HEK293 (cell line): ENCODE data around the gene SPACA6.

ENCODE experiments used
- CTCF ChIA-PET: fragments of 350-600 bp; formaldehyde crosslinking; extraction: SDS; loops from one replicate; lab custom pipeline; 2021; ENCODE audit warnings: antibody characterized with exemption; lab: Yijun Ruan, JAX
- POLR2A ChIA-PET: fragments of 300-600 bp; formaldehyde crosslinking; extraction: SDS; loops from one replicate; lab custom pipeline; 2020; ENCODE audit warnings: antibody characterized with exemption, inconsistent platforms; lab: Yijun Ruan, JAX
- H3K27ac ChIP-seq: fragments of 200-500 bp; sonication (Bioruptor generic); 2 replicates; pipeline ENCODE4 v1.5.1; 2014; ENCODE audit warnings: low read depth, low read length, control low read depth, inconsistent platforms; ENCODE audit errors: extremely low read depth
- H3K36me3 ChIP-seq, 2 experiments: fragments of 200-500 bp in 1 of 2; sonication (Bioruptor generic) in 1 of 2; 1 replicate in 1 of 2; 2 replicates in 1 of 2; pipeline ENCODE4 v1.5.1; 2014 to 2017; ENCODE audit warnings: inconsistent platforms in 2 of 2, low read length in 2 of 2; ENCODE audit not compliant: control insufficient read depth in 2 of 2, insufficient read depth in 1 of 2
- H3K4me1 ChIP-seq: fragments of 200-500 bp; sonication (Bioruptor generic); 2 replicates; pipeline ENCODE4 v1.5.1; 2014; ENCODE audit warnings: mild to moderate bottlenecking, low read length, inconsistent platforms; ENCODE audit not compliant: control insufficient read depth, insufficient read depth
- H3K4me3 ChIP-seq: 2 replicates; pipeline ENCODE4 v1.5.1; 2011; ENCODE audit warnings: low read depth, mild to moderate bottlenecking, control low read depth, low read length, moderate library complexity
- H3K9me3 ChIP-seq: fragments of 200-500 bp; sonication (Bioruptor generic); 2 replicates; pipeline ENCODE4 v1.5.1; 2014; ENCODE audit warnings: low read depth, low read length, inconsistent platforms; ENCODE audit not compliant: control insufficient read depth, insufficient read depth
- BCL11A ChIP-seq: fragments of 450-650 bp; formaldehyde crosslinking; IDR thresholded peaks from 2 replicates; pipeline ENCODE4 v1.5.1; 2016; ENCODE audit warnings: low read depth, missing biosample characterization, missing genetic modification characterization
- REPIN1 ChIP-seq: fragments of 450-650 bp; formaldehyde crosslinking; IDR thresholded peaks from 2 replicates; pipeline ENCODE4 v1.5.1; 2017; ENCODE audit warnings: missing biosample characterization, missing genetic modification characterization, low read depth
- SP3 ChIP-seq: fragments of 450-650 bp; formaldehyde crosslinking; IDR thresholded peaks from 2 replicates; pipeline ENCODE4 v1.5.1; 2016; ENCODE audit warnings: missing biosample characterization, missing genetic modification characterization
- YY1 ChIP-seq: fragments of 450-650 bp; formaldehyde crosslinking; IDR thresholded peaks from 2 replicates; pipeline ENCODE4 v1.5.1; 2018; ENCODE audit warnings: missing biosample characterization, missing genetic modification characterization
- ZBTB20 ChIP-seq: fragments of 450-650 bp; formaldehyde crosslinking; IDR thresholded peaks from 2 replicates; pipeline ENCODE4 v1.5.1; 2016; ENCODE audit warnings: missing biosample characterization, missing genetic modification characterization
- ZNF138 ChIP-seq: fragments of 450-650 bp; formaldehyde crosslinking; IDR thresholded peaks from 2 replicates; pipeline ENCODE4 v1.5.1; 2016; ENCODE audit warnings: missing biosample characterization, missing genetic modification characterization, borderline replicate concordance
- ZNF146 ChIP-seq: fragments of 450-650 bp; formaldehyde crosslinking; IDR thresholded peaks from 2 replicates; pipeline ENCODE4 v1.5.1; 2016; ENCODE audit warnings: missing biosample characterization, missing genetic modification characterization
- ZNF530 ChIP-seq: fragments of 450-650 bp; formaldehyde crosslinking; IDR thresholded peaks from 2 replicates; pipeline ENCODE4 v1.5.1; 2016; ENCODE audit warnings: low read depth, missing biosample characterization, missing genetic modification characterization
- ZNF555 ChIP-seq: fragments of 450-650 bp; formaldehyde crosslinking; conservative IDR thresholded peaks from 2 replicates; pipeline ENCODE4 v1.5.1; 2017; ENCODE audit warnings: missing biosample characterization, mild to moderate bottlenecking, missing genetic modification characterization, inconsistent platforms
- ZNF624 ChIP-seq: fragments of 450-650 bp; formaldehyde crosslinking; IDR thresholded peaks from 2 replicates; pipeline ENCODE4 v1.5.1; 2017; ENCODE audit warnings: missing biosample characterization, missing genetic modification characterization
- ZNF654 ChIP-seq: fragments of 450-650 bp; formaldehyde crosslinking; IDR thresholded peaks from 2 replicates; pipeline ENCODE4 v1.5.1; 2016; ENCODE audit warnings: low read depth, missing biosample characterization, missing genetic modification characterization
- ZNF837 ChIP-seq: fragments of 450-650 bp; formaldehyde crosslinking; IDR thresholded peaks from 2 replicates; pipeline ENCODE4 v1.5.1; 2016; ENCODE audit warnings: missing biosample characterization, missing genetic modification characterization
- TF ChIP-seq, protein P1 (sequence below): fragments of 450-650 bp; formaldehyde crosslinking; IDR thresholded peaks from 2 replicates; pipeline ENCODE4 v1.5.1; 2017; ENCODE audit warnings: missing biosample characterization, missing genetic modification characterization
- TF ChIP-seq, protein P2 (sequence below): fragments of 450-650 bp; formaldehyde crosslinking; IDR thresholded peaks from 2 replicates; pipeline ENCODE4 v1.5.1; 2016; ENCODE audit warnings: missing biosample characterization, missing genetic modification characterization
- TF ChIP-seq, protein P3 (sequence below): fragments of 450-650 bp; formaldehyde crosslinking; IDR thresholded peaks from 2 replicates; pipeline ENCODE4 v1.5.1; 2017; ENCODE audit warnings: missing biosample characterization, missing genetic modification characterization

SPACA6 gene

GRCh38 chr19:51653162-51653561, 40.0 kb upstream of the SPACA6 start:
- ChIA-PET CTCF (interaction anchor here (0.7 to 1.6 kb wide), 4 partner anchors 8 to 182 kb away, joined by 3 to 8 read pairs (median 4); no protein-coding TSS in a partner anchor), POLR2A (no interaction called here)
- TF ChIP-seq ZNF624 (no peak), ZNF555 (tag by site-specific recombination) (no peak), ZNF146 (tag by site-specific recombination) (peak; percentile 59), ZBTB20 (no peak), BCL11A (tag by site-specific recombination) (no peak)
- Histone ChIP-seq H3K36me3 (no peaks in the 10 kb centered on the region), H3K4me3 (no peak overlapping the region), H3K27ac (no peak overlapping the region), H3K9me3 (no peaks in the 10 kb centered on the region), H3K4me1 (no peaks in the 10 kb centered on the region)

DNA sequence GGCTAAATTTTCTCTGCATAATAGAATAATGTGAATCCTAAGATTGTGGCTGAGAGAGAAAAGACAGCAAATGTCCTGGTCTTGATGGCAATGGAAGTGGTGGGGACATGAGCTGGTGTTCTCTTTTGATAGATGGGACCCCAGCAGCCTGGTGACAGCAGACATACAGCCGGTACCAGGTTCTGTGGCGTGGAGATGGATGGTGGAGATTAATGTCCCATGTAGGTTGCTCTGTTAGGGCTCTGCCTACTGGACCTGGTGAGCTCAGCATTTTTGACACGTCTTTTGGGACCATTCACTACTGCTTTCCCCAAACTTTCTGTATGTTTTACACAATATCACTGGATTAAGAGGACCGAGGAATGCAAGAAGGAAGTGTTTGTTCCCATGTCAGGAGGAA, 38.3 kb upstream of the SPACA6 start:
- CTCF ChIA-PET = interaction anchor here (0.6 to 1.5 kb wide), 4 partner anchors 10 to 193 kb away, joined by 3 to 7 read pairs (median 5); no protein-coding TSS in a partner anchor
- no peak for TF ChIP-seq REPIN1
- no peak for TF ChIP-seq ZNF837 (tag by site-specific recombination)
- TF ChIP-seq, protein P1, sequence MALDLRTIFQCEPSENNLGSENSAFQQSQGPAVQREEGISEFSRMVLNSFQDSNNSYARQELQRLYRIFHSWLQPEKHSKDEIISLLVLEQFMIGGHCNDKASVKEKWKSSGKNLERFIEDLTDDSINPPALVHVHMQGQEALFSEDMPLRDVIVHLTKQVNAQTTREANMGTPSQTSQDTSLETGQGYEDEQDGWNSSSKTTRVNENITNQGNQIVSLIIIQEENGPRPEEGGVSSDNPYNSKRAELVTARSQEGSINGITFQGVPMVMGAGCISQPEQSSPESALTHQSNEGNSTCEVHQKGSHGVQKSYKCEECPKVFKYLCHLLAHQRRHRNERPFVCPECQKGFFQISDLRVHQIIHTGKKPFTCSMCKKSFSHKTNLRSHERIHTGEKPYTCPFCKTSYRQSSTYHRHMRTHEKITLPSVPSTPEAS (tag by site-specific recombination) = no peak
- TF ChIP-seq ZNF530 (tag by site-specific recombination) = no peak
- no peak for TF ChIP-seq ZNF138 (tag by site-specific recombination)
- no peak for TF ChIP-seq YY1 (tag by site-specific recombination)
- no peak for TF ChIP-seq SP3 (tag by site-specific recombination)
- no peak overlapping the region for H3K4me3 ChIP-seq
- POLR2A ChIA-PET = no interaction called here
- H3K9me3 ChIP-seq = no peaks in the 10 kb centered on the region
- H3K36me3 ChIP-seq = no peaks in the 10 kb centered on the region
- no peaks in the 10 kb centered on the region for H3K4me1 ChIP-seq
- H3K27ac ChIP-seq = no peak overlapping the region

DNA sequence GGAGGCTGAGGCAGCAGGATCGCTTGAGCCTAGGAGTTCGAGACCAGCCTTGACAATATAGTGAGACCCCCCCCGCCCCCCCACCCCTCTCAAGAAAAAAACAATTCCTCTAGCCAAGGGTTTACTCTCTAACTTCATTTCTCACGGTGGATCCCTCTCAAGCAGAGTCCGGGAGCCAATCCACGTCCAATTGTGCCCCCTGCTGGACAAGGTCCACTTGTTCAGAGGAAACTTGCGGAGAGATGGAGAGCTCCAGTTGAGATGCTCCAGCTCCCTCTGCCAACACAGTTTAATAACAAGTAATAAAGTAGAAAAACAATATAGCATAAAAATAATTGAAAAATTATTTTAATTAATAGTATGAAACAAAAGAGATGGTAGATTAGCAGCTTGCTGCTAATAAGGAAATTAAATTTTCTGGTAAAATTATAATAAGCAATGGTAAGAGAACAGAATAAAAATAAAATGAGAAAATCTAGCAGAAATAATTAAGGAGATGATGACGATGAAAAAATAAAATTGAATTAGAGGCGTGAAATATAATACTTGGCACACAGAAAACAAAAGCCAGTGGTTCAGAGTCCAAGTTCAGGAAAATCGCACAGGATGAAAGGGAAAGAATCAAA, 32.0 kb upstream of the SPACA6 start:
- Histone ChIP-seq H3K4me1 (no peaks in the 10 kb centered on the region), H3K9me3 (no peaks in the 10 kb centered on the region), H3K27ac (no peak overlapping the region), H3K4me3 (no peak overlapping the region), H3K36me3 (no peaks in the 10 kb centered on the region)
- ChIA-PET CTCF (interaction anchor here (0.6 to 8.0 kb wide), 41 partner anchors 8 to 1378 kb away, joined by 3 to 114 read pairs (median 4); no protein-coding TSS in a partner anchor), POLR2A (interaction anchor here (0.7 to 1.0 kb wide), 2 partner anchors 28 to 306 kb away, joined by 3 read pairs; no protein-coding TSS in a partner anchor)
- peak; percentile 37 for TF ChIP-seq ZNF654 (tag by site-specific recombination)
- TF ChIP-seq, protein P2, sequence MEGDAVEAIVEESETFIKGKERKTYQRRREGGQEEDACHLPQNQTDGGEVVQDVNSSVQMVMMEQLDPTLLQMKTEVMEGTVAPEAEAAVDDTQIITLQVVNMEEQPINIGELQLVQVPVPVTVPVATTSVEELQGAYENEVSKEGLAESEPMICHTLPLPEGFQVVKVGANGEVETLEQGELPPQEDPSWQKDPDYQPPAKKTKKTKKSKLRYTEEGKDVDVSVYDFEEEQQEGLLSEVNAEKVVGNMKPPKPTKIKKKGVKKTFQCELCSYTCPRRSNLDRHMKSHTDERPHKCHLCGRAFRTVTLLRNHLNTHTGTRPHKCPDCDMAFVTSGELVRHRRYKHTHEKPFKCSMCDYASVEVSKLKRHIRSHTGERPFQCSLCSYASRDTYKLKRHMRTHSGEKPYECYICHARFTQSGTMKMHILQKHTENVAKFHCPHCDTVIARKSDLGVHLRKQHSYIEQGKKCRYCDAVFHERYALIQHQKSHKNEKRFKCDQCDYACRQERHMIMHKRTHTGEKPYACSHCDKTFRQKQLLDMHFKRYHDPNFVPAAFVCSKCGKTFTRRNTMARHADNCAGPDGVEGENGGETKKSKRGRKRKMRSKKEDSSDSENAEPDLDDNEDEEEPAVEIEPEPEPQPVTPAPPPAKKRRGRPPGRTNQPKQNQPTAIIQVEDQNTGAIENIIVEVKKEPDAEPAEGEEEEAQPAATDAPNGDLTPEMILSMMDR = no peak
- TF ChIP-seq, protein P3, sequence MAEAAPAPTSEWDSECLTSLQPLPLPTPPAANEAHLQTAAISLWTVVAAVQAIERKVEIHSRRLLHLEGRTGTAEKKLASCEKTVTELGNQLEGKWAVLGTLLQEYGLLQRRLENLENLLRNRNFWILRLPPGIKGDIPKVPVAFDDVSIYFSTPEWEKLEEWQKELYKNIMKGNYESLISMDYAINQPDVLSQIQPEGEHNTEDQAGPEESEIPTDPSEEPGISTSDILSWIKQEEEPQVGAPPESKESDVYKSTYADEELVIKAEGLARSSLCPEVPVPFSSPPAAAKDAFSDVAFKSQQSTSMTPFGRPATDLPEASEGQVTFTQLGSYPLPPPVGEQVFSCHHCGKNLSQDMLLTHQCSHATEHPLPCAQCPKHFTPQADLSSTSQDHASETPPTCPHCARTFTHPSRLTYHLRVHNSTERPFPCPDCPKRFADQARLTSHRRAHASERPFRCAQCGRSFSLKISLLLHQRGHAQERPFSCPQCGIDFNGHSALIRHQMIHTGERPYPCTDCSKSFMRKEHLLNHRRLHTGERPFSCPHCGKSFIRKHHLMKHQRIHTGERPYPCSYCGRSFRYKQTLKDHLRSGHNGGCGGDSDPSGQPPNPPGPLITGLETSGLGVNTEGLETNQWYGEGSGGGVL (tag by site-specific recombination) = no peak
